Measurements from ENCODE around the gene DHRS3.
"Not testable (repeated sequence)": the region's sequence is repeated elsewhere in the genome, so short reads cannot be mapped to it uniquely, and the experiment has no call there.

DNA sequence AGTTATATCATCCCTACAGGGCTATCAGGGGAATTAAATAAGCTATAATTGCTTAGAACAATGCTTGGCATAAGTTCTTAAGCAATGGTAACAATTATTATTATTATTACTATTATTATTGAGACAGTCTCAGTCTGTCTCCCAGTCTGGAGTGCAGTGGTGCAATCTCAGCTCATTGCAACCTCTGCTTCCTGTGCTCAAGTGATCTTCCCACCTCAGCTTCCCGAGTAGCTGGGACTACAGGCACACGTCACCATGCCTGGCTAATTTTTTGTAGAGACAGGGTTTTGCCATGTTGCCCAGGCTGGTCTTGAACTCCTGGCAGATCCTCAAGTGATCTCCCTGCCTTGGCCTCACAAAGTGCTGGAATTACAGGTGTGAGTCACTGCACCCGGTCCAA is 79.5 kb downstream of the DHRS3 start:
- TF ChIP-seq, protein P1, sequence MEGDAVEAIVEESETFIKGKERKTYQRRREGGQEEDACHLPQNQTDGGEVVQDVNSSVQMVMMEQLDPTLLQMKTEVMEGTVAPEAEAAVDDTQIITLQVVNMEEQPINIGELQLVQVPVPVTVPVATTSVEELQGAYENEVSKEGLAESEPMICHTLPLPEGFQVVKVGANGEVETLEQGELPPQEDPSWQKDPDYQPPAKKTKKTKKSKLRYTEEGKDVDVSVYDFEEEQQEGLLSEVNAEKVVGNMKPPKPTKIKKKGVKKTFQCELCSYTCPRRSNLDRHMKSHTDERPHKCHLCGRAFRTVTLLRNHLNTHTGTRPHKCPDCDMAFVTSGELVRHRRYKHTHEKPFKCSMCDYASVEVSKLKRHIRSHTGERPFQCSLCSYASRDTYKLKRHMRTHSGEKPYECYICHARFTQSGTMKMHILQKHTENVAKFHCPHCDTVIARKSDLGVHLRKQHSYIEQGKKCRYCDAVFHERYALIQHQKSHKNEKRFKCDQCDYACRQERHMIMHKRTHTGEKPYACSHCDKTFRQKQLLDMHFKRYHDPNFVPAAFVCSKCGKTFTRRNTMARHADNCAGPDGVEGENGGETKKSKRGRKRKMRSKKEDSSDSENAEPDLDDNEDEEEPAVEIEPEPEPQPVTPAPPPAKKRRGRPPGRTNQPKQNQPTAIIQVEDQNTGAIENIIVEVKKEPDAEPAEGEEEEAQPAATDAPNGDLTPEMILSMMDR (IDR thresholded peaks at IDR 0.05): not testable (repeated sequence)
- TF ChIP-seq EP300 (IDR thresholded peaks at IDR 0.05): not testable (repeated sequence)
